HL-60 (cell line): Measurements from ENCODE around the gene FOXO1.

Source experiments
- GABPA ChIP-seq: IDR thresholded peaks from 2 replicates; pipeline ENCODE4 v1.6.1; 2012; ENCODE audit warnings: low read depth
- POLR2AphosphoS5 ChIP-seq: IDR thresholded peaks from 2 replicates; pipeline ENCODE4 v1.6.1; 2012; ENCODE audit warnings: low read depth
- REST ChIP-seq: IDR thresholded peaks from 2 replicates; pipeline ENCODE4 v1.6.1; 2012; ENCODE audit warnings: low read depth; ENCODE audit not compliant: insufficient replicate concordance
- TF ChIP-seq, protein P1 (sequence below): IDR thresholded peaks from one replicate; pipeline ENCODE4 v1.5.1; 2011; ENCODE audit warnings: low read length, control low read depth, inconsistent platforms; ENCODE audit not compliant: insufficient read depth

DNA sequence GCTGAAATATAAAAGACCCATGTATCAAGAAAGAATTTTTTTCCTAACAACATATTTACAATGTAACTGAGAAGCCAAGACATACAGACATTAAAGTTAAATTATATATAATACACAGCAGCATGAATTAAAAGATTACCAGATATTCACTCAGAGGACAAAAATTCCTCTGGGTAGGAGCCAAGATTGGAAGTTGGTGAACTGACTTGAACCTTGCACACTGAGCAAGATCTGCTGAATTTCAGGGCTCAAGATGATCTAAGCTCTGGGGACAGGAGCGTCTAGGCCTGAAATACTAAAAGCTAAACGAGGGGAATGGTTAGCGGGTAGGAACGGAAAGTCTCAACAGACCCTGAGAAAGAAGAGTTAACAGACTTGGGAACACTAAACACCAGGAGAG is 8.5 kb downstream of the FOXO1 start:
- TF ChIP-seq, protein P1, sequence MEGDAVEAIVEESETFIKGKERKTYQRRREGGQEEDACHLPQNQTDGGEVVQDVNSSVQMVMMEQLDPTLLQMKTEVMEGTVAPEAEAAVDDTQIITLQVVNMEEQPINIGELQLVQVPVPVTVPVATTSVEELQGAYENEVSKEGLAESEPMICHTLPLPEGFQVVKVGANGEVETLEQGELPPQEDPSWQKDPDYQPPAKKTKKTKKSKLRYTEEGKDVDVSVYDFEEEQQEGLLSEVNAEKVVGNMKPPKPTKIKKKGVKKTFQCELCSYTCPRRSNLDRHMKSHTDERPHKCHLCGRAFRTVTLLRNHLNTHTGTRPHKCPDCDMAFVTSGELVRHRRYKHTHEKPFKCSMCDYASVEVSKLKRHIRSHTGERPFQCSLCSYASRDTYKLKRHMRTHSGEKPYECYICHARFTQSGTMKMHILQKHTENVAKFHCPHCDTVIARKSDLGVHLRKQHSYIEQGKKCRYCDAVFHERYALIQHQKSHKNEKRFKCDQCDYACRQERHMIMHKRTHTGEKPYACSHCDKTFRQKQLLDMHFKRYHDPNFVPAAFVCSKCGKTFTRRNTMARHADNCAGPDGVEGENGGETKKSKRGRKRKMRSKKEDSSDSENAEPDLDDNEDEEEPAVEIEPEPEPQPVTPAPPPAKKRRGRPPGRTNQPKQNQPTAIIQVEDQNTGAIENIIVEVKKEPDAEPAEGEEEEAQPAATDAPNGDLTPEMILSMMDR = no peak
- no peak for TF ChIP-seq GABPA
- no peak for TF ChIP-seq REST
- TF ChIP-seq POLR2AphosphoS5 = no peak
